HCT116 (cell line): ENCODE results near the gene SMIM24. TPM values are rescaled to one million over a fixed set of nuclear protein-coding genes. Genes with fewer than 3 reads are reported as not detected.

Experiments
- ATAC-seq: fragments of 200-7000 bp; cut with Tn5 transposase; 2 replicates; pipeline ENCODE4 v1.9.1; 2020; ENCODE audit warnings: mild to moderate bottlenecking, moderate library complexity
- BruUV-seq: library from RNA; stranded (reverse); fragments of 400-500 nt; replicated peaks from 2 replicates; lab custom pipeline; 2021; lab: Mats Ljungman, UMichigan
- CTCF ChIA-PET: fragments of 300-600 bp; sonication (Branson Sonifier 250); formaldehyde crosslinking; loops from one replicate; lab custom pipeline; 2021; ENCODE audit warnings: antibody characterized with exemption; lab: Charles Lee
- POLR2A ChIA-PET: fragments of 300-600, 350-600 bp; sonication (Branson Sonifier 250); formaldehyde crosslinking; loops from one replicate; lab custom pipeline; 2021; ENCODE audit warnings: antibody characterized with exemption; lab: Charles Lee
- RAD21 ChIA-PET, 2 experiments: fragments of 300-600 bp; sonication (Branson Sonifier 250); formaldehyde crosslinking; loops; one replicate each; lab custom pipeline; 2023; ENCODE audit warnings: low total read pairs in 2 of 2; ENCODE audit not compliant: uncharacterized antibody in 2 of 2, unreplicated experiment in 2 of 2, low non-redundant PET in 1 of 2; lab: Charles Lee
- DNase-seq: peaks from one replicate; pipeline ENCODE4 v3.0.0-alpha.2; 2010; ENCODE audit warnings: low read depth, low spot score
- H2AFZ ChIP-seq: fragments of 200-600 bp; shearing (Covaris generic), sonication (generic); 2 replicates; pipeline ENCODE4 v1.6.1; 2017; ENCODE audit warnings: low read depth, mixed run types, mixed read lengths, antibody characterized with exemption, low read length; ENCODE audit not compliant: poor library complexity, severe bottlenecking
- H3K27ac ChIP-seq: 2 replicates; pipeline ENCODE4 v1.5.1; 2012; ENCODE audit warnings: low read depth, low read length
- H3K27me3 ChIP-seq: fragments of 200-600 bp; sonication (generic); 2 replicates; pipeline ENCODE4 v1.6.1; 2016; ENCODE audit warnings: mixed run types, low read length, mixed read lengths; ENCODE audit not compliant: insufficient read depth
- H3K36me3 ChIP-seq, 2 experiments: fragments of 200-500 bp in 1 of 2; fragments of 200-600 bp in 1 of 2; sonication (Bioruptor generic) in 1 of 2; sonication (generic) in 1 of 2; 2 replicates each; pipeline versions ENCODE4 v1.5.1 to v1.6.1; 2014 to 2016; ENCODE audit warnings: low read length in 2 of 2, inconsistent platforms in 1 of 2, mixed read lengths in 1 of 2, mixed run types in 1 of 2; ENCODE audit not compliant: insufficient read depth in 2 of 2, control insufficient read depth in 1 of 2
- H3K4me1 ChIP-seq, 2 experiments: fragments of 200-600 bp in 1 of 2; sonication (generic) in 1 of 2; 2 replicates each; pipeline versions ENCODE4 v1.5.1 to v1.6.1; 2012 to 2017; ENCODE audit warnings: low read length in 2 of 2, inconsistent platforms in 1 of 2, mild to moderate bottlenecking in 1 of 2, mixed read lengths in 1 of 2, mixed run types in 1 of 2, moderate library complexity in 1 of 2; ENCODE audit not compliant: insufficient read depth in 2 of 2, control insufficient read depth in 1 of 2
- H3K4me2 ChIP-seq: fragments of 200-600 bp; sonication (generic); 2 replicates; pipeline ENCODE4 v1.6.1; 2017; ENCODE audit warnings: mixed run types, low read length, mixed read lengths
- H3K4me3 ChIP-seq, 2 experiments: fragments of 200-600 bp in 1 of 2; sonication (generic) in 1 of 2; replicated peaks in 1 of 2; 2 replicates each; pipeline ENCODE4 v1.5.1; 2011 to 2016; ENCODE audit warnings: low read length in 2 of 2, control low read depth in 1 of 2, low read depth in 1 of 2, mild to moderate bottlenecking in 1 of 2, mixed read lengths in 1 of 2, mixed run types in 1 of 2
- H3K79me2 ChIP-seq: fragments of 200-600 bp; sonication (generic); 2 replicates; pipeline ENCODE4 v1.6.1; 2017; ENCODE audit warnings: mild to moderate bottlenecking, mixed run types, low read length, moderate library complexity, mixed read lengths; ENCODE audit not compliant: insufficient read depth
- H3K9ac ChIP-seq: fragments of 200-600 bp; sonication (generic); 2 replicates; pipeline ENCODE4 v1.6.1; 2016; ENCODE audit warnings: low read length, mixed read lengths
- H3K9me2 ChIP-seq: fragments of 200-600 bp; sonication (generic), shearing (Covaris generic); 2 replicates; pipeline ENCODE4 v1.6.1; 2017; ENCODE audit warnings: mixed run types, mild to moderate bottlenecking, moderate library complexity; ENCODE audit not compliant: insufficient read depth
- H3K9me3 ChIP-seq, 2 experiments: fragments of 200-500 bp in 1 of 2; fragments of 200-600 bp in 1 of 2; sonication (Bioruptor generic) in 1 of 2; sonication (generic) in 1 of 2; 2 replicates each; pipeline ENCODE4 v1.6.1; 2014 to 2017; ENCODE audit warnings: low read length in 2 of 2, mixed read lengths in 2 of 2, inconsistent platforms in 1 of 2, low read depth in 1 of 2, mild to moderate bottlenecking in 1 of 2, mixed run types in 1 of 2, moderate library complexity in 1 of 2; ENCODE audit not compliant: control insufficient read depth in 1 of 2, insufficient read depth in 1 of 2
- H4K20me1 ChIP-seq: fragments of 200-600 bp; sonication (generic), shearing (Covaris generic); 2 replicates; pipeline ENCODE4 v1.6.1; 2017; ENCODE audit warnings: mixed run types, mild to moderate bottlenecking, moderate library complexity; ENCODE audit not compliant: insufficient read depth
- CEBPB ChIP-seq: IDR thresholded peaks from 2 replicates; pipeline ENCODE4 v1.6.1; 2012; ENCODE audit warnings: low read depth
- EZH2 ChIP-seq: fragments of 200-600 bp; sonication (generic); IDR thresholded peaks from 2 replicates; pipeline ENCODE4 v1.6.1; 2017; ENCODE audit warnings: antibody characterized with exemption, mixed run types
- FOSL1 ChIP-seq: IDR thresholded peaks from 2 replicates; pipeline ENCODE4 v1.6.1; 2012; ENCODE audit warnings: low read depth
- RAD21 ChIP-seq: IDR thresholded peaks from 2 replicates; pipeline ENCODE4 v1.6.1; 2012; ENCODE audit warnings: low read depth, mild to moderate bottlenecking
- YY1 ChIP-seq: IDR thresholded peaks from 2 replicates; pipeline ENCODE4 v1.6.1; 2011; ENCODE audit warnings: low read length, low read depth, moderate library complexity, mild to moderate bottlenecking; ENCODE audit not compliant: insufficient replicate concordance; ENCODE audit errors: extremely low read depth
- ZFX ChIP-seq: fragments of 450-650 bp; IDR thresholded peaks from 2 replicates; pipeline ENCODE4 v1.6.1; 2017
- ZNF274 ChIP-seq: fragments of 200-500 bp; sonication (Bioruptor generic); IDR thresholded peaks from 2 replicates; pipeline ENCODE4 v1.6.1; 2014; ENCODE audit warnings: mild to moderate bottlenecking, low read depth, low read length, inconsistent platforms
- intact Hi-C: fragments of 100-400 bp; cut with micrococcal nuclease; formaldehyde crosslinking; loops from 2 replicates; pipeline ENCODE4 v1.10.0; 2022
- total RNA-seq: library from RNA; stranded (reverse); gene quantifications from one replicate; pipeline ENCODE4 v1.2.1, GENCODE V29; 2021; ENCODE audit not compliant: unreplicated experiment

The SMIM24 gene
- total RNA-seq, 1 experiment from 2014 or later: not detected

GRCh38 chr19:3458229-3459088 lies 21.9 kb downstream of the SMIM24 start:
- no peak overlapping the region for H3K4me2 ChIP-seq
- no peak overlapping the region for H3K27ac ChIP-seq
- peaks cover 3% of the 10 kb centered on the region; the same call in 1 of the 2 replicates for H4K20me1 ChIP-seq
- ChIA-PET CTCF (no interaction called here), POLR2A (interaction anchor here (0.5 kb wide), 1 partner anchor 8 kb away, joined by 3 read pairs; no protein-coding TSS in a partner anchor), RAD21 (no interaction called here)
- H3K9me2 ChIP-seq: no peaks in the 10 kb centered on the region
- TF ChIP-seq CEBPB (no peak), RAD21 (no peak)
- H3K4me3 ChIP-seq: no peak overlapping the region
- no peaks in the 10 kb centered on the region for H3K4me1 ChIP-seq
- H3K36me3 ChIP-seq: peaks cover 6 to 28% of the 10 kb centered on the region in 2 experiments; a peak in 3 of 4 replicates
- peaks cover 11% of the 10 kb centered on the region; the same call in 1 of the 2 replicates for H3K79me2 ChIP-seq
- H3K9ac ChIP-seq: no peak overlapping the region
- H3K27me3 ChIP-seq: no peaks in the 10 kb centered on the region
- DNase-seq: no peak
- BruUV-seq: no TSS peak
- intact Hi-C loops: no loop called here
- H2AFZ ChIP-seq: no peak overlapping the region
- no peaks in the 10 kb centered on the region for H3K9me3 ChIP-seq
- no peak for ATAC-seq

- H2AFZ ChIP-seq: no peak overlapping the region
- TF ChIP-seq EZH2 (no peak), ZNF274 (no peak), ZFX (no peak), FOSL1 (no peak), YY1 (no peak)
- no peak overlapping the region for H3K27ac ChIP-seq
- peaks cover 8 to 30% of the 10 kb centered on the region in 2 experiments for H3K36me3 ChIP-seq
- no peak overlapping the region for H3K9ac ChIP-seq
- CTCF ChIA-PET: no interaction called here
- BruUV-seq: no TSS peak
- no peak for DNase-seq
- H3K27me3 ChIP-seq: no peaks in the 10 kb centered on the region
- ATAC-seq: peak; percentile 19; the same call in 1 of the 2 replicates
- H3K79me2 ChIP-seq: peaks cover 11% of the 10 kb centered on the region; the same call in 1 of the 2 replicates
- no peak overlapping the region for H3K4me2 ChIP-seq
- H3K9me3 ChIP-seq: no peaks in the 10 kb centered on the region
- POLR2A ChIA-PET: no interaction called here
- peaks cover 3% of the 10 kb centered on the region; the same call in 1 of the 2 replicates for H4K20me1 ChIP-seq
- intact Hi-C loops: no loop called here
- H3K4me1 ChIP-seq: no peaks in the 10 kb centered on the region
- H3K9me2 ChIP-seq: no peaks in the 10 kb centered on the region
- RAD21 ChIA-PET: no interaction called here
- H3K4me3 ChIP-seq: no peak overlapping the region
Observed at GRCh38 chr19:3457528-3458228, 22.6 kb downstream of the SMIM24 start.
